Liver (tissue), 9 donors: ENCODE measurements around the gene SELENOK. TPM values are rescaled to one million over a fixed set of nuclear protein-coding genes. Genes with fewer than 3 reads are reported as not detected.

Experiments
- DNase-seq: peaks from one replicate; pipeline ENCODE4 v3.0.0-alpha.2; 2017; ENCODE audit warnings: low spot score
- H3K27ac ChIP-seq, 2 donors: one replicate each; pipeline ENCODE4 v1.7.0; 2013; ENCODE audit warnings: inconsistent platforms in 2 of 2, low read length in 2 of 2, control low read depth in 1 of 2, low read depth in 1 of 2, mild to moderate bottlenecking in 1 of 2
- H3K27me3 ChIP-seq, 4 donors: one replicate each; pipeline versions ENCODE4 v1.6.1 to v1.7.0; 2013; ENCODE audit warnings: low read length in 3 of 4, inconsistent platforms in 1 of 4, mild to moderate bottlenecking in 1 of 4, moderate library complexity in 1 of 4; ENCODE audit not compliant: control insufficient read depth in 4 of 4, insufficient read depth in 4 of 4
- H3K36me3 ChIP-seq, 4 donors: one replicate each; pipeline versions ENCODE4 v1.6.1 to v1.7.0; 2013; ENCODE audit warnings: low read length in 3 of 4, mild to moderate bottlenecking in 3 of 4, low read depth in 1 of 4, moderate library complexity in 1 of 4; ENCODE audit not compliant: control insufficient read depth in 4 of 4, insufficient read depth in 3 of 4
- H3K4me1 ChIP-seq, 4 donors: one replicate each; pipeline versions ENCODE4 v1.6.1 to v1.7.0; 2013; ENCODE audit warnings: low read length in 3 of 4, mild to moderate bottlenecking in 3 of 4, moderate library complexity in 1 of 4; ENCODE audit not compliant: control insufficient read depth in 4 of 4, insufficient read depth in 4 of 4
- H3K4me3 ChIP-seq, 3 donors: one replicate each; pipeline versions ENCODE4 v1.6.1 to v1.7.0; 2013; ENCODE audit warnings: low read length in 3 of 3, control low read depth in 1 of 3, low read depth in 1 of 3, mild to moderate bottlenecking in 1 of 3
- H3K9ac ChIP-seq, 2 donors: one replicate each; pipeline ENCODE4 v1.7.0; 2013; ENCODE audit warnings: low read length in 2 of 2, mild to moderate bottlenecking in 2 of 2, moderate library complexity in 2 of 2, control low read depth in 1 of 2, low read depth in 1 of 2
- H3K9me3 ChIP-seq, 4 donors: one replicate each; pipeline versions ENCODE4 v1.6.1 to v1.7.0; 2013; ENCODE audit warnings: low read length in 3 of 4; ENCODE audit not compliant: control insufficient read depth in 4 of 4
- EGR1 ChIP-seq, 2 donors: IDR thresholded peaks; 2 replicates each; pipeline ENCODE4 v1.6.1; 2016 to 2018; ENCODE audit warnings: antibody characterized with exemption in 2 of 2, low read depth in 2 of 2
- FOXA1 ChIP-seq: IDR thresholded peaks from 2 replicates; pipeline ENCODE4 v1.6.1; 2016; ENCODE audit warnings: antibody characterized with exemption
- FOXA2 ChIP-seq: IDR thresholded peaks from 2 replicates; pipeline ENCODE4 v1.6.1; 2016; ENCODE audit warnings: antibody characterized with exemption
- GABPA ChIP-seq, 2 donors: IDR thresholded peaks in 1 of 2; conservative IDR thresholded peaks in 1 of 2; 2 replicates each; pipeline ENCODE4 v1.6.1; 2016; ENCODE audit warnings: antibody characterized with exemption in 2 of 2, mild to moderate bottlenecking in 1 of 2, moderate library complexity in 1 of 2
- HNF4A ChIP-seq, 2 donors: conservative IDR thresholded peaks; 2 replicates each; pipeline ENCODE4 v1.6.1; 2016; ENCODE audit warnings: antibody characterized with exemption in 2 of 2, mild to moderate bottlenecking in 2 of 2
- HNF4G ChIP-seq: IDR thresholded peaks from 2 replicates; pipeline ENCODE4 v1.6.1; 2016; ENCODE audit warnings: antibody characterized with exemption
- JUND ChIP-seq, 2 donors: IDR thresholded peaks; 2 replicates each; pipeline ENCODE4 v1.6.1; 2016; ENCODE audit warnings: antibody characterized with exemption in 2 of 2
- MAX ChIP-seq: IDR thresholded peaks from 2 replicates; pipeline ENCODE4 v1.6.1; 2016; ENCODE audit warnings: antibody characterized with exemption
- NR2F2 ChIP-seq: IDR thresholded peaks from 2 replicates; pipeline ENCODE4 v1.6.1; 2016; ENCODE audit warnings: antibody characterized with exemption
- RAD21 ChIP-seq, 2 donors: IDR thresholded peaks; 2 replicates each; pipeline ENCODE4 v1.6.1; 2016; ENCODE audit warnings: antibody characterized with exemption in 2 of 2, mild to moderate bottlenecking in 2 of 2
- RXRA ChIP-seq, 2 donors: IDR thresholded peaks; 2 replicates each; pipeline ENCODE4 v1.6.1; 2017 to 2018; ENCODE audit warnings: antibody characterized with exemption in 2 of 2, mild to moderate bottlenecking in 1 of 2
- SP1 ChIP-seq: IDR thresholded peaks from 2 replicates; pipeline ENCODE4 v1.6.1; 2018; ENCODE audit warnings: antibody characterized with exemption, mild to moderate bottlenecking
- TAF1 ChIP-seq: conservative IDR thresholded peaks from 2 replicates; pipeline ENCODE4 v1.6.1; 2016; ENCODE audit warnings: antibody characterized with exemption, mild to moderate bottlenecking
- YY1 ChIP-seq: IDR thresholded peaks from 2 replicates; pipeline ENCODE4 v1.6.1; 2016; ENCODE audit warnings: antibody characterized with exemption, mild to moderate bottlenecking
- ZBTB33 ChIP-seq: IDR thresholded peaks from 2 replicates; pipeline ENCODE4 v1.6.1; 2016; ENCODE audit warnings: antibody characterized with exemption
- WGBS: extraction: QIAGEN DNeasy Blood & Tissue Kit; methylation state at CpG from one replicate; pipeline ENCODE4 v1.1.7; 2013; 5-methylcytosine and 5-hydroxymethylcytosine counted together
- polyA plus RNA-seq, 2 donors: library from polyadenylated mRNA; stranded (reverse) in 1 of 2; unstranded in 1 of 2; fragments of 200-250 nt in 1 of 2; fragments of >200 nt in 1 of 2; fragmentation: Nextera tagmentation in 1 of 2; extraction: Ambion mirVana in 1 of 2; gene quantifications; one replicate each; pipeline versions ENCODE4 v1.2.1 to v1.2.3, GENCODE V29; 2013 to 2015
- total RNA-seq, 2 donors: library from RNA; depleted of rRNA; stranded (reverse); fragments of >200 nt; gene quantifications; one replicate each; pipeline ENCODE4 v1.2.3, GENCODE V29; 2014
- TF ChIP-seq, protein P1 (sequence below): IDR thresholded peaks from 2 replicates; pipeline ENCODE4 v1.6.1; 2016; ENCODE audit warnings: antibody characterized with exemption
- TF ChIP-seq, protein P2 (sequence below): fragments of 150-350 bp; IDR thresholded peaks from 2 replicates; pipeline ENCODE4 v1.5.1; 2017; ENCODE audit warnings: improper control_type of control experiment, low read depth, low read length; ENCODE audit not compliant: missing input control
- TF ChIP-seq, protein P3 (sequence below): IDR thresholded peaks from 2 replicates; pipeline ENCODE4 v1.6.1; 2016; ENCODE audit warnings: antibody characterized with exemption, mild to moderate bottlenecking
- donor health status: healthy.
- donor health status: healthy.
- donor health status: healthy.
- donor health status: healthy.
- donor health status: healthy.

Gene SELENOK
- total and polyA plus RNA-seq, 4 donors = 24.9 to 80.2 (median 38.8) TPM

DNA sequence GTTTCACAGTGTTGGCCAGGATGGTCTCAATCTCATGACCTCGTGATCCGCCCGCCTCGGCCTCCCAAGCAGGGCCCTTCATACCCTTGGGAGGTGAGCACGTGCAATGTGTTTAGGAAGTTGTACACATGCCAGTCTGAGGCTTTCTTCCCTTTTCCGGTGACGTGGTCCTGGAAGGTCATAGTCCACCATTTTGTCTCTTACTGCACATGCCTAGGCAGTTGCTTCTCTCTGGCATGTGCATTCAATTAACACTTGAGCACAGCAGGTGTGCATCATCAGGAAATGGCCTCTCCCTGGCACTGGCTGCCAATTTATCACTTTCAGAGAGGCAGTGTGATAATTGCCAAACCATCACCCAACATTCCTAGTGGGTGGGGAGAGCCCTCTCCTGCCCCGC lies 21.7 kb upstream of the SELENOK start:
- no peak overlapping the region for H3K9ac ChIP-seq
- H3K4me3 ChIP-seq = no peak overlapping the region
- H3K27me3 ChIP-seq = peaks cover 0 to 13% (median under 1%) of the 10 kb centered on the region in 4 donors
- no peak overlapping the region for H3K27ac ChIP-seq
- TF ChIP-seq YY1 (no peak), JUND (IDR thresholded peaks at IDR 0.05) (no peak), MAX (no peak), EGR1 (IDR thresholded peaks at IDR 0.05; ENCODE audit: low read depth in 2 of 2) (no peak), NR2F2 (no peak), SP1 (no peak), GABPA (IDR thresholded peaks at IDR 0.05 in 1 of 2, conservative IDR thresholded peaks at IDR 0.05 in 1 of 2) (no peak), HNF4A (conservative IDR thresholded peaks at IDR 0.05) (no peak), TAF1 (no peak), HNF4G (no peak), ZBTB33 (no peak), RAD21 (IDR thresholded peaks at IDR 0.05) (no peak), FOXA2 (no peak), RXRA (IDR thresholded peaks at IDR 0.05) (no peak), FOXA1 (no peak)
- TF ChIP-seq, protein P1, sequence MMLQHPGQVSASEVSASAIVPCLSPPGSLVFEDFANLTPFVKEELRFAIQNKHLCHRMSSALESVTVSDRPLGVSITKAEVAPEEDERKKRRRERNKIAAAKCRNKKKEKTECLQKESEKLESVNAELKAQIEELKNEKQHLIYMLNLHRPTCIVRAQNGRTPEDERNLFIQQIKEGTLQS = no peak
- TF ChIP-seq, protein P2, sequence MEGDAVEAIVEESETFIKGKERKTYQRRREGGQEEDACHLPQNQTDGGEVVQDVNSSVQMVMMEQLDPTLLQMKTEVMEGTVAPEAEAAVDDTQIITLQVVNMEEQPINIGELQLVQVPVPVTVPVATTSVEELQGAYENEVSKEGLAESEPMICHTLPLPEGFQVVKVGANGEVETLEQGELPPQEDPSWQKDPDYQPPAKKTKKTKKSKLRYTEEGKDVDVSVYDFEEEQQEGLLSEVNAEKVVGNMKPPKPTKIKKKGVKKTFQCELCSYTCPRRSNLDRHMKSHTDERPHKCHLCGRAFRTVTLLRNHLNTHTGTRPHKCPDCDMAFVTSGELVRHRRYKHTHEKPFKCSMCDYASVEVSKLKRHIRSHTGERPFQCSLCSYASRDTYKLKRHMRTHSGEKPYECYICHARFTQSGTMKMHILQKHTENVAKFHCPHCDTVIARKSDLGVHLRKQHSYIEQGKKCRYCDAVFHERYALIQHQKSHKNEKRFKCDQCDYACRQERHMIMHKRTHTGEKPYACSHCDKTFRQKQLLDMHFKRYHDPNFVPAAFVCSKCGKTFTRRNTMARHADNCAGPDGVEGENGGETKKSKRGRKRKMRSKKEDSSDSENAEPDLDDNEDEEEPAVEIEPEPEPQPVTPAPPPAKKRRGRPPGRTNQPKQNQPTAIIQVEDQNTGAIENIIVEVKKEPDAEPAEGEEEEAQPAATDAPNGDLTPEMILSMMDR = no peak
- TF ChIP-seq, protein P3, sequence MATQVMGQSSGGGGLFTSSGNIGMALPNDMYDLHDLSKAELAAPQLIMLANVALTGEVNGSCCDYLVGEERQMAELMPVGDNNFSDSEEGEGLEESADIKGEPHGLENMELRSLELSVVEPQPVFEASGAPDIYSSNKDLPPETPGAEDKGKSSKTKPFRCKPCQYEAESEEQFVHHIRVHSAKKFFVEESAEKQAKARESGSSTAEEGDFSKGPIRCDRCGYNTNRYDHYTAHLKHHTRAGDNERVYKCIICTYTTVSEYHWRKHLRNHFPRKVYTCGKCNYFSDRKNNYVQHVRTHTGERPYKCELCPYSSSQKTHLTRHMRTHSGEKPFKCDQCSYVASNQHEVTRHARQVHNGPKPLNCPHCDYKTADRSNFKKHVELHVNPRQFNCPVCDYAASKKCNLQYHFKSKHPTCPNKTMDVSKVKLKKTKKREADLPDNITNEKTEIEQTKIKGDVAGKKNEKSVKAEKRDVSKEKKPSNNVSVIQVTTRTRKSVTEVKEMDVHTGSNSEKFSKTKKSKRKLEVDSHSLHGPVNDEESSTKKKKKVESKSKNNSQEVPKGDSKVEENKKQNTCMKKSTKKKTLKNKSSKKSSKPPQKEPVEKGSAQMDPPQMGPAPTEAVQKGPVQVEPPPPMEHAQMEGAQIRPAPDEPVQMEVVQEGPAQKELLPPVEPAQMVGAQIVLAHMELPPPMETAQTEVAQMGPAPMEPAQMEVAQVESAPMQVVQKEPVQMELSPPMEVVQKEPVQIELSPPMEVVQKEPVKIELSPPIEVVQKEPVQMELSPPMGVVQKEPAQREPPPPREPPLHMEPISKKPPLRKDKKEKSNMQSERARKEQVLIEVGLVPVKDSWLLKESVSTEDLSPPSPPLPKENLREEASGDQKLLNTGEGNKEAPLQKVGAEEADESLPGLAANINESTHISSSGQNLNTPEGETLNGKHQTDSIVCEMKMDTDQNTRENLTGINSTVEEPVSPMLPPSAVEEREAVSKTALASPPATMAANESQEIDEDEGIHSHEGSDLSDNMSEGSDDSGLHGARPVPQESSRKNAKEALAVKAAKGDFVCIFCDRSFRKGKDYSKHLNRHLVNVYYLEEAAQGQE = no peak
- DNase-seq = no peak
- H3K9me3 ChIP-seq = peaks cover 0 to 5% (median 0%) of the 10 kb centered on the region in 4 donors
- no peaks in the 10 kb centered on the region for H3K36me3 ChIP-seq
- 85% methylated on average over 8 of the region's 8 CpGs for WGBS
- no peaks in the 10 kb centered on the region for H3K4me1 ChIP-seq
